PFSK-1 (cell line): ENCODE measurements around the gene ADCYAP1R1.

Experiments
- FOXP2 ChIP-seq: optimal IDR thresholded peaks from 2 replicates; pipeline ENCODE3; 2011; ENCODE audit warnings: borderline replicate concordance, control low read depth, inconsistent platforms; ENCODE audit not compliant: insufficient read depth; ENCODE audit errors: extremely low read length, extremely low read depth
- POLR2AphosphoS5 ChIP-seq: IDR thresholded peaks from 2 replicates; pipeline ENCODE4 v1.6.1; 2012; ENCODE audit warnings: low read depth, mild to moderate bottlenecking, control low read depth, low read length, moderate library complexity
- REST ChIP-seq, 2 experiments: IDR thresholded peaks; 2 replicates each; pipeline versions ENCODE4 v1.6.1 to v1.8.0; 2011 to 2012; ENCODE audit warnings: low read depth in 2 of 2, low read length in 2 of 2, control low read depth in 1 of 2, inconsistent platforms in 1 of 2, mild to moderate bottlenecking in 1 of 2, moderate library complexity in 1 of 2; ENCODE audit not compliant: insufficient read depth in 1 of 2
- SIN3A ChIP-seq: IDR thresholded peaks from 2 replicates; pipeline ENCODE4 v1.6.1; 2012; ENCODE audit warnings: mild to moderate bottlenecking, low read length, moderate library complexity, borderline replicate concordance; ENCODE audit not compliant: insufficient read depth
- TAF1 ChIP-seq: IDR thresholded peaks from 2 replicates; pipeline ENCODE4 v1.6.1; 2012; ENCODE audit warnings: low read length, control low read depth, borderline replicate concordance; ENCODE audit not compliant: insufficient read depth

The ADCYAP1R1 gene

GRCh38 chr7:31104361-31105255, 52.5 kb downstream of the ADCYAP1R1 start:
- no peak for TF ChIP-seq POLR2AphosphoS5
- TF ChIP-seq REST (IDR thresholded peaks at IDR 0.05; ENCODE audit: insufficient read depth in 1 of 2, low read depth in 2 of 2, low read length in 2 of 2), result no peak
- TF ChIP-seq TAF1, result no peak
- TF ChIP-seq FOXP2, result no peak
- no peak for TF ChIP-seq SIN3A

- TF ChIP-seq FOXP2 (no peak), POLR2AphosphoS5 (no peak), REST (IDR thresholded peaks at IDR 0.05; ENCODE audit: insufficient read depth in 1 of 2, low read depth in 2 of 2, low read length in 2 of 2) (no peak), SIN3A (no peak), TAF1 (no peak)
Observed at GRCh38 chr7:31105256-31105950, 53.3 kb downstream of the ADCYAP1R1 start.

- TF ChIP-seq SIN3A, result no peak
- no peak for TF ChIP-seq REST (IDR thresholded peaks at IDR 0.05; ENCODE audit: insufficient read depth in 1 of 2, low read depth in 2 of 2, low read length in 2 of 2)
- no peak for TF ChIP-seq POLR2AphosphoS5
- TF ChIP-seq FOXP2, result no peak
- TF ChIP-seq TAF1, result no peak
Observed at GRCh38 chr7:31106303-31107105, 54.4 kb downstream of the ADCYAP1R1 start.

- TF ChIP-seq POLR2AphosphoS5 (no peak), FOXP2 (no peak), SIN3A (no peak), REST (IDR thresholded peaks at IDR 0.05; ENCODE audit: insufficient read depth in 1 of 2, low read depth in 2 of 2, low read length in 2 of 2) (no peak), TAF1 (no peak)
Observed at GRCh38 chr7:31107106-31108090, 55.3 kb downstream of the ADCYAP1R1 start.
